OCI-LY3 (cell line): ENCODE results near the gene CHST8.
"Not testable (repeated sequence)": the region's sequence is repeated elsewhere in the genome, so short reads cannot be mapped to it uniquely, and the experiment has no call there.

Source experiments
- H2AFZ ChIP-seq: fragments of 200-600, 300-600 bp; shearing (Covaris generic); 2 replicates; pipeline ENCODE4 v1.6.0; 2014; ENCODE audit warnings: antibody characterized with exemption, low read depth, low read length
- H3K27ac ChIP-seq: fragments of 200-600, 300-600 bp; sonication (generic); 2 replicates; pipeline ENCODE4 v1.5.1; 2014; ENCODE audit warnings: mild to moderate bottlenecking, low read length, moderate library complexity, mixed read lengths
- H3K27me3 ChIP-seq: fragments of 200-600, 300-600 bp; sonication (generic); 2 replicates; pipeline ENCODE4 v1.6.1; 2014; ENCODE audit warnings: low read depth, low read length, mixed read lengths
- H3K36me3 ChIP-seq: fragments of 200-600, 300-600 bp; sonication (generic); replicated peaks from 2 replicates; pipeline ENCODE3; 2014; ENCODE audit warnings: low read depth, low read length, mixed read lengths
- H3K4me1 ChIP-seq: fragments of 300-600, 200-600 bp; sonication (generic); 2 replicates; pipeline ENCODE4 v1.6.1; 2014; ENCODE audit warnings: low read length, mixed read lengths
- H3K4me2 ChIP-seq: fragments of 200-600, 300-600 bp; sonication (generic); 2 replicates; pipeline ENCODE4 v1.6.1; 2014; ENCODE audit warnings: low read length, mixed read lengths
- H3K4me3 ChIP-seq: fragments of 300-600, 200-600 bp; sonication (generic); 2 replicates; pipeline ENCODE4 v1.5.1; 2014; ENCODE audit warnings: antibody characterized with exemption, mild to moderate bottlenecking, low read length, moderate library complexity
- H3K79me2 ChIP-seq: fragments of 300-600, 200-600 bp; shearing (Covaris generic); 2 replicates; pipeline ENCODE4 v1.6.1; 2014; ENCODE audit warnings: mild to moderate bottlenecking, low read length, mixed read lengths
- H3K9ac ChIP-seq: fragments of 300-600, 200-600 bp; shearing (Covaris generic); 2 replicates; pipeline ENCODE4 v1.6.0; 2014; ENCODE audit warnings: mild to moderate bottlenecking, low read length, moderate library complexity
- H3K9me3 ChIP-seq: fragments of 200-600, 300-600 bp; shearing (Covaris generic); 2 replicates; pipeline ENCODE4 v1.6.1; 2014; ENCODE audit warnings: low read length, mixed read lengths; ENCODE audit not compliant: insufficient read depth
- H4K20me1 ChIP-seq: fragments of 200-600, 300-600 bp; sonication (generic); 2 replicates; pipeline ENCODE4 v1.6.1; 2016; ENCODE audit warnings: low read length, mixed read lengths; ENCODE audit not compliant: insufficient read depth
- CTCF ChIP-seq: fragments of 200-600, 300-600 bp; sonication (generic); IDR thresholded peaks from 2 replicates; pipeline ENCODE4 v1.5.1; 2014; ENCODE audit warnings: antibody characterized with exemption, low read length, low read depth
- EZH2phosphoT487 ChIP-seq: fragments of 200-600 bp; shearing (Covaris generic); IDR thresholded peaks from 2 replicates; pipeline ENCODE4 v1.6.1; 2018; ENCODE audit warnings: antibody characterized with exemption, mixed run types, low read depth

The CHST8 gene

GRCh38 chr19:33814181-33815165 lies 192.7 kb downstream of the CHST8 start:
- no peak overlapping the region for H3K27ac ChIP-seq
- H3K36me3 ChIP-seq: peaks cover 2% of the 10 kb centered on the region
- H3K9me3 ChIP-seq: no peaks in the 10 kb centered on the region
- H3K27me3 ChIP-seq: no peaks in the 10 kb centered on the region
- H3K79me2 ChIP-seq: no peaks in the 10 kb centered on the region
- H3K9ac ChIP-seq: no peak overlapping the region
- peaks cover 9% of the 10 kb centered on the region for H3K4me1 ChIP-seq
- no peak for TF ChIP-seq CTCF
- no peak for TF ChIP-seq EZH2phosphoT487
- no peak overlapping the region for H2AFZ ChIP-seq
- no peak overlapping the region for H3K4me2 ChIP-seq
- no peaks in the 10 kb centered on the region for H4K20me1 ChIP-seq
- H3K4me3 ChIP-seq: no peak overlapping the region

GRCh38 chr19:33815380-33816340 lies 193.9 kb downstream of the CHST8 start:
- no peak overlapping the region for H3K4me2 ChIP-seq
- no peaks in the 10 kb centered on the region for H3K36me3 ChIP-seq
- no peak overlapping the region for H3K9ac ChIP-seq
- H3K9me3 ChIP-seq: no peaks in the 10 kb centered on the region
- no peaks in the 10 kb centered on the region for H4K20me1 ChIP-seq
- H3K79me2 ChIP-seq: no peaks in the 10 kb centered on the region
- no peak overlapping the region for H3K4me3 ChIP-seq
- TF ChIP-seq EZH2phosphoT487 (no peak), CTCF (no peak)
- no peak overlapping the region for H2AFZ ChIP-seq
- H3K27ac ChIP-seq: no peak overlapping the region
- H3K4me1 ChIP-seq: peaks cover 12% of the 10 kb centered on the region
- peaks cover 1% of the 10 kb centered on the region; the same call in 1 of the 2 replicates for H3K27me3 ChIP-seq

- Histone ChIP-seq H3K27me3 (peaks cover 12% of the 10 kb centered on the region; the same call in 1 of the 2 replicates), H3K9me3 (no peaks in the 10 kb centered on the region), H4K20me1 (no peaks in the 10 kb centered on the region), H2AFZ (no peak overlapping the region), H3K79me2 (no peaks in the 10 kb centered on the region), H3K4me1 (peaks cover 12% of the 10 kb centered on the region), H3K4me3 (no peak overlapping the region), H3K36me3 (no peaks in the 10 kb centered on the region), H3K27ac (no peak overlapping the region), H3K9ac (no peak overlapping the region), H3K4me2 (no peak overlapping the region)
- TF ChIP-seq CTCF: no peak
- TF ChIP-seq EZH2phosphoT487: no peak
Observed at GRCh38 chr19:33818411-33818810, 196.7 kb downstream of the CHST8 start.

GRCh38 chr19:33819078-33819477 lies 197.3 kb downstream of the CHST8 start:
- not testable (repeated sequence) for H3K4me3 ChIP-seq, H3K9me3 ChIP-seq, H3K9ac ChIP-seq, H3K27ac ChIP-seq, H3K36me3 ChIP-seq, H2AFZ ChIP-seq, H3K79me2 ChIP-seq, H4K20me1 ChIP-seq
- peaks cover 12% of the 10 kb centered on the region; the same call in 1 of the 2 replicates for H3K27me3 ChIP-seq
- peaks cover 12% of the 10 kb centered on the region for H3K4me1 ChIP-seq
- H3K4me2 ChIP-seq: peak overlapping the region; percentile 93
